GM18502 (cell line): Measurements from ENCODE around the gene JMJD7.

Experiments
- ATAC-seq: cut with Tn5 transposase; IDR thresholded peaks from one replicate; pipeline ENCODE4 v1.9.1; 2021; ENCODE audit warnings: mild to moderate bottlenecking; ENCODE audit not compliant: unreplicated experiment, poor library complexity

JMJD7 gene

GRCh38 chr15:41857316-41857715 lies 29.4 kb downstream of the JMJD7 start:
- no peak for ATAC-seq

DNA sequence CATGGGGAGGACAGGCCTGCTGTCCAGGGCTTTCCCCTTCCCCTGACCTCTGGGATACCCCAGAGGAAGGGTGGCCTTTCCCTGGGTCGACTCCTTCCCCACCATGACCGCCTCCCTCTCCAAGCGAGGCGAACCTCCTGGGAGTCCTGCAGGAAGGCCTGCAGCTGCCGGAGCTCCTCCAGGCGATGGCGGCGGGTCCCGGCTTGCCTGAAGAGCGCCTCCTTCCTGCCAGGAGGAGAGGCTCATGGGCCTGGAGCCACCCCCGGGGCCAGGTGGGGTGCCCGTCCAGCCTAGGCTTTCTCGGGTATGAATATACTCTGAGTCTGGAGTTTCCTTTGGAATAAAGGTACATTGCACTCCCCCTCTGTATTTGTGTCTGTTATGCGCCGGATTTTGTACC lies 30.9 kb downstream of the JMJD7 start:
- ATAC-seq = no peak

GRCh38 chr15:41860049-41860828 lies 32.3 kb downstream of the JMJD7 start:
- no peak for ATAC-seq

DNA sequence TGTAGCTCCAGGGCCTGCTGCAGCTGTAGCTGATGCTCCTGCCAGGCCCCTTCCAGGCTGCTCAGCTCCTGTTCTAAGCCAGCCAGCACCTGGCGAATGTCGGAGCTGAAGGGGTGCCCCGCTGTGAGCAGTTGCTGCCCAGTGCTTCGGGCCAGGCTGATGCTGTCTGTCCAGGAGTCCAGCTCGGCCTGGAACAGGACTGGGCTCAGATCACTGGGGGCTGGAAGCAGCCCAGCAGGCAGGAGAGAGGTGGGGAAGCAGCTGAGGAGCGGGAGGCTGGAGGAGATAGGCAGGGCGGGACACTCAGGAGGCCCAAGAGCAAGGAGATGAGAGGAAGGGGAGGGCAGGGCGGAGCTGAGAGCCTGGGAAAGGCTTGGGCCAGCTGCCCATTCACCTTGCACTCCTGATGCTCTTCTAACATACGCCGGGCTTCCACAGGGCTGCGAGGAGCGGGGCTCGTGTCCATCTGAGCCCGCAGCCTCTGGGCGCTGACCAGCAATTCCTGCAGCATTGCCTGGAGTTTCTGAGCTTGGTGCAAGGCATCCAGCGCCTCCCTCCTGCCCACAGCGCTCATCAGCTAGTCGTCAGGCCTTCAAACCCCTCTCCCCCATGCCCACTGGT lies 34.0 kb downstream of the JMJD7 start:
- no peak for ATAC-seq

- ATAC-seq = no peak
Observed at GRCh38 chr15:41862515-41863116, 34.7 kb downstream of the JMJD7 start.

DNA sequence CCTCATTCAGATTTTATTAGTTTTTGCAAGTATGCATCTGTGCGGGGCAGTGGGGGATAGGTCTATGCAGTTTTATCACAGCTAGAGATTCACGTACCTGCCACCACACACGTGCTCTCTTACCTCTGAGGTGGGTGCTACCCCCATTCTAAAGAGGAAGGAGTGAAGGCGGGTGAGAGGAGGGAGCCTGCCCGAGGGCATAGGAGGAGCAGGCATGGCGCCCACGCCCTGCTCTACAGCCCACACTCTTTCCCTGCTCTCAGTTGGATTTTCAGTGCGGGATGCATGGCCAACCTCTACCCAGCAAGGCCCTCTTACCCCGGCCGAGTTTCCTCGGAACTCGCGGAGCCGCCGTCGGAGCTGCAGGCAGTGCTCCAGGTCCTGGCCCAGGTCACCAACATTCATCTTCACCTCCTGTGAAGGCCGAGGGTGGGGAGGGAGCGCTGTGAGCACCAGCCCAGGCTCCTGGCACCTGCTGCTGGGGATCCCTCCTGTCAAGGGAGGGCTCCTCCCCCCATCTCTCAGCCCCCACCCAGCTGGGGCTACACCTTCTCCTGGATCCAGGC lies 37.7 kb downstream of the JMJD7 start:
- ATAC-seq = no peak

DNA sequence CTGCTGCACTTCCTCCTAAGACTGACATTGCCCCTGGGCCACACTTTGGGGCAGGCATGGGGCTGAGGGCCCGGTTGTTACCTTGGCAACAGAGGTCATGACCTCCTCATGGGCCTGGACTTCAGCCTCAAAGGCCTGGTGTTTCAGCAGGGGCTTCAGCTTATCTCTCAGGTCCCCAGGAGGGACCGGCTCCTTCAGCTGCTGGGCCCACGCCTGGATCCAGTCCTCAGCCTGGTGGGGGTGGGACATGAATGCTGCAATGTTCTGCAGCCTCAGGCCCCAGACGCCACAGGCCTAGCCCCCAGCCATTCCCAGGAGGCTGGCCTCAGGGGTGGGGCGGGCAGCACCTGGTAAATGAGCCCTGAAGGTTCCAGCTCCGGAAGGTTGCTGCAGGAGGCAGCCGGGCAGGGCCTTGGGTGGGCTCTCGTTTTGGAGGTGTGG lies 38.4 kb downstream of the JMJD7 start:
- ATAC-seq = no peak

GRCh38 chr15:41866872-41867579 lies 39.1 kb downstream of the JMJD7 start:
- ATAC-seq = no peak

GRCh38 chr15:41868321-41868720 lies 40.4 kb downstream of the JMJD7 start:
- ATAC-seq = no peak

GRCh38 chr15:41869770-41870688 lies 42.1 kb downstream of the JMJD7 start:
- no peak for ATAC-seq

GRCh38 chr15:41870689-41871081 lies 42.8 kb downstream of the JMJD7 start:
- ATAC-seq = no peak

GRCh38 chr15:41871175-41871905 lies 43.4 kb downstream of the JMJD7 start:
- no peak for ATAC-seq

DNA sequence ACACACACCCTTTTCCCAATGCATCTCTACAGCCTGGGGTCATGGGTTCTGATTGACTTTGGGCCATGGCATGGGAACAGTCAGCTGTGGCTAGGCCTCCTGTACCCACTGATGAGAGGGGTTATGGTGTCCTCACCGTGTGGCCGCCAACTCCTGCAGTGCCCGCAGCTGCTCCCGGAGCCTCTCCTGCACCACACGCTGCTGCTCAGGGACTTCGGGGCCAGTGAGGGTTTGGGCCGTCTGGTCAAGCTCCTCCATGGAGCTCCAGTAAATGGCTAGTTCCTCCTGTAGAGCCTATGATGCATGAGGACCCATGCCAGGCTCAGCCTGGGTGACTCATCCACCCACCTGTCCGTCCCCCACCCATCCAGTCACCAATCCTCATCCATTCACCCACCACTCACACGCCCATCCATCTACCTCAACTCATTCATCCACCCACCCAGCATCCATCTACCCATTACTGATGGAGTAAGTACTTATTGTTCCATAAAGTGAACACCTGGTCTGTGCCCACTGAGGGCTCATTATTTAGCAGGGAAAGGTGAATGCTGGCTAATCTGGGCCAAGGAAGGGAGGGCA lies 44.4 kb downstream of the JMJD7 start:
- no peak for ATAC-seq

DNA sequence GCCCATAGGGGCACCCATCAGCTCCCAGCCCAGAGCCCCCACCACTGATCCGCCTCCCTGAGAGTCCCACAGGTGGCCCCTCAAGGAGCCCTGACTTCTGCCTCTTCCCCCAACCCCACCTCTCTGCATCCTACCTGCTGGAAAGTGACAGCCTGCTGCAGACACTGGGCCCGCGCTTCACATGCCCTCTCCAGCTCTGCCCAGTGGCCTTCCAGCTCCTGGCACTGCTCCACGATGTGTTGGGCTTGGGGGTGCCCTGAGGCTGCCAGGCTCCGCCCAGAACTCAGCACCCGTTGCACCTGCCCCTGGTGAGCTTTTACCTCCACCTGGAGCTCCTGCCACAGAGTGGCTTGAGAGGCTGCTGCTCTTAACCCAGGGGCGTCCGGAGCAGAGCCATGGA lies 45.8 kb downstream of the JMJD7 start:
- ATAC-seq = no peak

- ATAC-seq = no peak
Observed at GRCh38 chr15:41874736-41875135, 46.8 kb downstream of the JMJD7 start.

DNA sequence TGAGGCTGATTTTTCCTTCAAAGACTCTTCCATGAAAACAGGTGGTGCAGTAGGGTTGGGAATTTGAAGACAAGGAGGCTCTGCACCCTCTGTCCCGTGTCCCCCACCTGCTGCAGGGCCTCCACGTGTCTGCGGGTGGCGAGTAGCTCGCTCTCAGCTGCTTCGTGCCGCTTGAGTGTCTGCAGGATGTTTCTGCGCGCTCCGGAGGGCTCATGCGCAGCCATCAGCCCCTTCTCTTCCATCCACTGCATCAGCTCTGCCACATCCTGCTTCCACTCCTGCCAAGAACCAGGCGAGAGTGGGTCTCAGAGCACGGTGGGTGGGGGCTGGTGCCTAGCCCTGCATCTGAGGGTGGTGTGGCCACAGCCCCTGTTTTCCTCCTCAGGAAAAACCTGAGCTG lies 48.1 kb downstream of the JMJD7 start:
- ATAC-seq = no peak

DNA sequence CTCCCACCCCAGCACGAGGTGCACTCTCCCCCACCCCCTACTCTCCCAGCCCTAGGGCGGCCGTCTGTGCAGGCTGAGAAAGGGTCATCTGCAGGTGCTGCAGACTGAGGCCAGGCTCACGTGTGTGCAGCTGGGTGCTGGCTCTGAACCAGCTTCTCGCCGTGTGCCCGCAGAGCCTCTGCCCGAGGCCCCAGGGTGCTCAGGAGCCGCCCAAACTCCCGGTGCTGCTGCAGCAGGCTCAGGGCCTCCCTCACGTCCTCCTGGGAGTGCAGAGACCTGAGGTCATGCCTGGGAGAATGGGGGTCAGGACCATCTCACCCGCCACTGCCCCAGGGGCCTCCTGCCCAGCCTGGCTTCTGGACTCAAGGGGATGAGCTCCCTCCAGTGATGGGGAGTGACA lies 48.8 kb downstream of the JMJD7 start:
- no peak for ATAC-seq

DNA sequence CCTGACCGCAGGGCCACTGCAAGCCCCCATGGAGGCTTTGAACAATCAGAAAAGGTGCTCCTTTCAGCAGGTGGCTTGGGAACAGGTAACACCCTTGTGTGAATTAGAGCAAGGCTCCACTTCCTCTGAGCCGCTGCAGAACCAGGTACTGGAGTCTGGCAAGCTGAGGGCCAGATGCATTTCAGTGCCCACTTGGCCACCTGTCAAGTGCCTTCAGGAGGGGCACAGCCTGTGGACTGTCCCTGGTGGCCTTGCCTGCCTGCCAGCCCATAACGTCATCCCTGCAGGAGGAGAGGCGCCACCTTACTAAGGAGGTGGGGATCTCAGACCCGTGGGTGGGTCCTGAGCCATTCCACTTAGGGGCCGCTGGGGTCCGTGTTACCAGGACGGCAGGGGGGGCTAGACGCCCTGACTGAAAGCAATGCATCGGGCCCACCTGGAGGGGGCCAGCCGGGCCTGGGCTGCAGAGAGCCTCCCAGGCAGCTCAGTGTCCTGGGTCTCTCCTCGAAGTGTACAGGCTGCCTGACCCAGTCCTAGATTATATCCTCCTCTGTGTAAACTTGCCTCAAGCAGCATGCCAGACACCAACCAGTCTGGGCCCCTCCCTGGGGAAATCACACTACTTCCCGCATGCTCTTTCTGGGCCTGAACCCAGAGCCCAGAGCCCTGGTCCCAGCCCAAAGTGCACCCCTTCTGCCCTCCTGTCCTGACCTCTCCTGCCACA lies 49.9 kb downstream of the JMJD7 start:
- no peak for ATAC-seq
